ENCODE data around the gene NR6A1.

NR6A1 gene

GRCh38 chr9:124771021-124771866 is at the start of gene NR6A1:
TSS of gene NR6A1 (minus strand) at chr9:124771311.
- DNase-seq: peak; percentile 96

DNA sequence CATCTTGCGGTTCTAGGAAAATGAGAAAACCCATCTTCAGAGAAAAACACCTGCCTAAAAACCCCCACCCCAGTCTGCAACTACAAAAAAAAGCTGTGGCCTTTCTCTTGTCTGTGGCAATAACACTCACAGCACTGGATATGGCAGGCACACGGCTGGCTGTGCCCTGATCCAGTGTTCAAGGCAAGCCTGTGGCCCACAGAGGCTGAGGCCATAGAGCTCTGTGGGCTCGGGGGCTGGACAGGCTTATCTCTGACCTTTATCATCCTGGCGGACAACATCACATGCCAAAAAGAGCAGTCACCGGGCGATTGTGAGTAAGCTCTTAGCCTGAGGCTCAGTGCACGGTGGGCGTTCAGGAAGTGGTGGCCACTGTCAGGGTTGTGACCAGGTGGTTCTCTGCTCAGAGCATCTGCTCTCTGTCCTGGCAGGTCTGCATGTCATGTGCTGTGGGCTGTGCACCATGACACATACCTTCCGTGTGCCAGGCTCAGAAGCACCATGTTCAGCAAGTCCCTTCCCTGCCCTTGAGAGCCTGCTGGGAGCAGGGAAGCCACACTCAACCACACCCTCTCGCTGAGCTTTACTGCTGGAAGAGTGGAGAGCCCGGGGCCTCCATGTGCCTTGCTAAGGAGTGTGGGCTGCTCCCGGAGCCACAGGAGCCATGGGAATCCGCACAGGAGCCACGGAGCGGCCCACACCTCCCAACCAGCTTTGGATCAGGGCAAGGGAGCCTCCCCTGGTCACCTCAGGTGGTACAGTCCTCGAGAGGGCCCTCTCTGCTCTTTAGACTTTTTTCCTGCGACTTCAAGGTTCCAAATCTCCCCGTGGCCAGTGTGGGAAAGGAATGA is 47.5 kb upstream of the NR6A1 start:
- no peak for DNase-seq

- no peak for DNase-seq
Measured at GRCh38 chr9:124815601-124816000, 44.5 kb upstream of the NR6A1 start.

GRCh38 chr9:124814164-124814535 is 43.0 kb upstream of the NR6A1 start:
- DNase-seq: no peak

GRCh38 chr9:124813501-124814163 is 42.5 kb upstream of the NR6A1 start:
- no peak for DNase-seq

- DNase-seq: no peak
Measured at GRCh38 chr9:124813041-124813440, 41.9 kb upstream of the NR6A1 start.

DNA sequence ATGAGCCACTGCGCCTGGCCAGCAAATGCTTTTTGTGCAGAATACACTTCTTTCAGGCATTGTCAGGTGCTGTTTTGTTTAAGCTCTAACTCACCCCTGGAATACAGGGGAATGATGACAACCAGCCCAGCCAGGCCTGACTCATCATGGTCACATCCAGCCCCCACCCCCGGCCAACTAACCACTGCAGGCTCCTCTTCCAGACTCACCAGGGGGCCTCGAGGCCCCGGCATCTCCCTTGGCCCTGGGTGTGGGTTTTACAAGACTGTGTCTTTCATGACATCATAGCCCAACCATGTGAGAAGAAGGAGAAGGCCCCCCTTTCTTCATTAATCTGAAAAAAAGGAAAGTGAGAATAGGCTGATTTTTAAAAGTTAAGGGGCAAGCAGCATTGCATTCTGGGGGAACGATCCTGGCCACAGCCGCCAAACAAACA is 41.3 kb upstream of the NR6A1 start:
- peak; percentile 99 for DNase-seq

DNA sequence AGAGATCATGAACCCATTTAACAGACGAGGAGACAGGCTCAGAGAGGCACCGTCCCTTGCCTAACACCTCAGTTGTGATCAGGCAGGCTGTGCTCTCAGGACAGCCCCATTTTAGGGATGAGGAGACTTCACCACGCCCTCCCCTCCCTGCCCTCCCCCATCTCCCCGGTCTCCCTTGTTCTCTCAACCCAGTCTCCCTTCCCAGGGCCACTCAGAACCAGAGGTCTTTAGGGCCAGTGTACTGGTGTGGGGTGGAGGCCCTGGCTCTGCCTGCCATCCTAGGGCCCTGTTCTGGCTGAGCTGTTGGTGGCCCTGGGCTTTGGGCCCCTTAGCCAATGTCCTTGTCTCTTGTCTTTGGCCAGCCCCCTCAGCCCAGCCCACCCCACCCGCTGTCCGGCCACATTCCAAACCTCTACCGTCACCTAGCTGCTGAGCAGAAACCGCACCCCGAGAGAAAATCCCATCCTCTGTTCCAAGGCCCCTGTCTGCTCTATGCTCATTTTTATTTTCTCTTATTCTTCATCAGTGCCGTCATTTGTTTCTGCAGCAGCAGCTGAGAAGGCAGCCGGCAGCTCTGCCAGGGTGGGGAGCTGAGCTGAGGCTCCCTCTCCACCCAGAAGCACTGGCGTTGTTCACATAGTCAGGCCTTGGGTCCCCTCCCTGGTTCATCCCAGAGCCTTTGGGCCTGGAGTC is 39.7 kb upstream of the NR6A1 start:
- peak; percentile 89 for DNase-seq

- DNase-seq: no peak
Measured at GRCh38 chr9:124809741-124810500, 38.8 kb upstream of the NR6A1 start.

DNA sequence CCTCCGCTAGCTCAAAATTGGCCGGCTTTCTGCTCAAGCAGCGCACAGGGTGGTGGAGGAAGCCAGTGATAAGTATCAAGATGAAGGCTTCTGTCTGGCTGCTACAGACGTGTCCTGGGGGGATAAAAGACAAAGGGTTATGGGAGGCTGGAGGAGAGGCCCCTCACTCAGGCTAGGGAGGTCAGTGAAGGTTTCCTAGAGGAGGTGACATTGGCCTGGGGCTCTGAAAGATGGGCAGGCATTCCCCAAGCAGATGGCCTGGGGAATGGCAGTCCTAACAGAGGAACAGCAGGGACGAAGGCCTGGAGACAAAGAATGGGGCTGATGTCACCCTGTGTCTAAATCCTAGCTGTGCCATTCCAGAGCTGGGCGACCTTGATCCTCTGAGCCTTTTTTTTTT is 38.1 kb upstream of the NR6A1 start:
- no peak for DNase-seq

GRCh38 chr9:124808246-124808956 is 37.3 kb upstream of the NR6A1 start:
- no peak for DNase-seq

DNA sequence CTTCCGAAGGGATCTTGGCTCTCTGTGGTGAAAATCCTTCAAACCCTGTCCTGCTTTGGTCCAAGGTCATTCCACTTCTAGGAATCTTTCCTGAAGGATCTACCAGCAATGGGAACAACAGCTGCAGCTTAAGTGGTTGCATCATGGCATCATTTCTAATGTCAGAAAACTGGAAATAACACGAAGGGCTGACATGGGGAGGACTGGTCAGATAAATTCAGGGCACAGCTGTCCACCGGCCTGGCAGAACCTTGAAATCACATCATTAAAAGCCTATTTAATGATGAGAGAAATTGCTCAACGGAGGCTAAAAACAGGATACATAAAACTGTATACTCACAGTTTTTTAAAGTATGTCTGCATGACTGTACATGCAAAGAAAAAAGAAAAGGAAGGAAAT is 34.1 kb upstream of the NR6A1 start:
- DNase-seq: no peak

GRCh38 chr9:124803911-124804310 is 32.8 kb upstream of the NR6A1 start:
- no peak for DNase-seq

- DNase-seq: no peak
Measured at GRCh38 chr9:124802426-124802825, 31.3 kb upstream of the NR6A1 start.

DNA sequence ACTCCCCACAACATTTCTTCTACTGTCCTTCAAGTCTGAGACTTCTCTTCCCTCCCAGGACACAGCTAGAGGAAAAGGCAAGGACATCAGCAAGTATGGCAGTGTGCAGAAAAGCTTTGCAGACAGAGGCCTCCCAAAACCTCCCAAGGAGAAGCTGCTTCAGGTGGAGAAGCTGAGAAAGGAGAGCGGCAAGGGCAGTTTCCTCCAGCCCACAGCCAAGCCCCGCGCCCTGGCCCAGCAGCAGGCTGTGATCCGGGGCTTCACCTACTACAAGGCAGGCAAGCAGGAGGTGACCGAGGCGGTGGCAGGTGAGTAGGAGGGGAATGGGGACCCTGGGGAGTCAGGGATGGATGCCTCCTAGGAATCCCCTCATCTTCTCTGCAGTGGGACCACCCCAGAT is 30.2 kb upstream of the NR6A1 start:
- DNase-seq: no peak

- no peak for DNase-seq
Measured at GRCh38 chr9:124800306-124801259, 29.5 kb upstream of the NR6A1 start.

- no peak for DNase-seq
Measured at GRCh38 chr9:124799274-124800006, 28.3 kb upstream of the NR6A1 start.

- DNase-seq: no peak
Measured at GRCh38 chr9:124797343-124798103, 26.4 kb upstream of the NR6A1 start.

Data from fibroblast of skin of right biceps (primary cell).